Astrocyte (in vitro differentiated cells and primary cell): Measurements from ENCODE around the gene MYO6.

Source experiments
- CTCF ChIP-seq: IDR thresholded peaks from 2 replicates; pipeline ENCODE4 v1.5.1; 2011; ENCODE audit warnings: low read depth, mild to moderate bottlenecking, inconsistent platforms, low read length, moderate library complexity; ENCODE audit not compliant: insufficient read depth
- EZH2 ChIP-seq: IDR thresholded peaks from 2 replicates; pipeline ENCODE4 v1.6.1; 2012; ENCODE audit warnings: mild to moderate bottlenecking, low read length, inconsistent platforms; ENCODE audit not compliant: insufficient read depth

- TF ChIP-seq CTCF (no peak), EZH2 (no peak)
Measured at GRCh38 chr6:75794954-75795739, 46.1 kb downstream of the MYO6 start.
